ENCODE data around the gene GSTK1. TPM values are rescaled to one million over a fixed set of nuclear protein-coding genes. Genes with fewer than 3 reads are reported as not detected.
"Not testable (repeated sequence)": the region's sequence is repeated elsewhere in the genome, so short reads cannot be mapped to it uniquely, and the experiment has no call there.

GSTK1 gene
- total RNA-seq, 1 donor from 2014 or later, result 61.6 TPM

- H3K4me1 ChIP-seq (ENCODE audit: control insufficient read depth in 3 of 3, insufficient read depth in 3 of 3, low read length in 3 of 3), result peaks cover 10 to 21% (median 13%) of the 10 kb centered on the region in 3 donors
- not testable (repeated sequence) for H3K27me3 ChIP-seq (ENCODE audit: control insufficient read depth in 3 of 3, insufficient read depth in 3 of 3, low read length in 3 of 3); H3K9me3 ChIP-seq (ENCODE audit: control insufficient read depth in 3 of 3, low read length in 3 of 3)
- H3K4me3 ChIP-seq (ENCODE audit: low read length in 3 of 3), result peak overlapping the region; percentile 94 to 98 (median 95)
- peaks cover 24 to 39% (median 24%) of the 10 kb centered on the region in 3 donors for H3K36me3 ChIP-seq (ENCODE audit: control insufficient read depth in 3 of 3, insufficient read depth in 3 of 3, low read length in 3 of 3)
- H3K9ac ChIP-seq (ENCODE audit: low read depth in 1 of 3, low read length in 3 of 3), result peak overlapping the region; percentile 91 to 96 (median 95)
- H3K27ac ChIP-seq (ENCODE audit: low read depth, low read length), result peak overlapping the region; percentile 84
These were observed 941 bp downstream of the GSTK1 start for GRCh38 chr7:143264196-143264568.

GRCh38 chr7:143265017-143265693, 1.9 kb downstream of the GSTK1 start:
- Histone ChIP-seq H3K9ac (ENCODE audit: low read depth in 1 of 3, low read length in 3 of 3) (no peak overlapping the region), H3K27me3 (ENCODE audit: control insufficient read depth in 3 of 3, insufficient read depth in 3 of 3, low read length in 3 of 3) (no peaks in the 10 kb centered on the region), H3K36me3 (ENCODE audit: control insufficient read depth in 3 of 3, insufficient read depth in 3 of 3, low read length in 3 of 3) (peaks cover 28 to 47% (median 31%) of the 10 kb centered on the region in 3 donors), H3K4me3 (ENCODE audit: low read length in 3 of 3) (peak overlapping the region; percentile 49 to 95 (median 56)), H3K4me1 (ENCODE audit: control insufficient read depth in 3 of 3, insufficient read depth in 3 of 3, low read length in 3 of 3) (peaks cover 10 to 21% (median 13%) of the 10 kb centered on the region in 3 donors), H3K27ac (ENCODE audit: low read depth, low read length) (peak overlapping the region; percentile 84), H3K9me3 (ENCODE audit: control insufficient read depth in 3 of 3, low read length in 3 of 3) (no peaks in the 10 kb centered on the region)

GRCh38 chr7:143269251-143269650, 6.0 kb downstream of the GSTK1 start:
- H3K4me3 ChIP-seq (ENCODE audit: low read length in 3 of 3), result no peak overlapping the region
- H3K9me3 ChIP-seq (ENCODE audit: control insufficient read depth in 3 of 3, low read length in 3 of 3), result no peaks in the 10 kb centered on the region
- H3K36me3 ChIP-seq (ENCODE audit: control insufficient read depth in 3 of 3, insufficient read depth in 3 of 3, low read length in 3 of 3), result peaks cover 28 to 47% (median 31%) of the 10 kb centered on the region in 3 donors
- H3K4me1 ChIP-seq (ENCODE audit: control insufficient read depth in 3 of 3, insufficient read depth in 3 of 3, low read length in 3 of 3), result peaks cover 6 to 11% (median 9%) of the 10 kb centered on the region in 3 donors
- H3K27ac ChIP-seq (ENCODE audit: low read depth, low read length), result no peak overlapping the region
- no peaks in the 10 kb centered on the region for H3K27me3 ChIP-seq (ENCODE audit: control insufficient read depth in 3 of 3, insufficient read depth in 3 of 3, low read length in 3 of 3)
- no peak overlapping the region for H3K9ac ChIP-seq (ENCODE audit: low read depth in 1 of 3, low read length in 3 of 3)

- H3K4me1 ChIP-seq (ENCODE audit: control insufficient read depth in 3 of 3, insufficient read depth in 3 of 3, low read length in 3 of 3), result no peaks in the 10 kb centered on the region
- H3K9ac ChIP-seq (ENCODE audit: low read depth in 1 of 3, low read length in 3 of 3), result no peak overlapping the region
- H3K4me3 ChIP-seq (ENCODE audit: low read length in 3 of 3), result no peak overlapping the region
- no peak overlapping the region for H3K27ac ChIP-seq (ENCODE audit: low read depth, low read length)
- no peaks in the 10 kb centered on the region for H3K9me3 ChIP-seq (ENCODE audit: control insufficient read depth in 3 of 3, low read length in 3 of 3)
- H3K27me3 ChIP-seq (ENCODE audit: control insufficient read depth in 3 of 3, insufficient read depth in 3 of 3, low read length in 3 of 3), result no peaks in the 10 kb centered on the region
- H3K36me3 ChIP-seq (ENCODE audit: control insufficient read depth in 3 of 3, insufficient read depth in 3 of 3, low read length in 3 of 3), result peaks cover 24 to 34% (median 31%) of the 10 kb centered on the region in 3 donors
These were observed 8.0 kb downstream of the GSTK1 start for GRCh38 chr7:143271240-143271639.

GRCh38 chr7:143272871-143273270, 9.6 kb downstream of the GSTK1 start:
- H3K4me3 ChIP-seq (ENCODE audit: low read length in 3 of 3), result no peak overlapping the region
- peaks cover 15 to 20% (median 18%) of the 10 kb centered on the region in 3 donors for H3K36me3 ChIP-seq (ENCODE audit: control insufficient read depth in 3 of 3, insufficient read depth in 3 of 3, low read length in 3 of 3)
- H3K9me3 ChIP-seq (ENCODE audit: control insufficient read depth in 3 of 3, low read length in 3 of 3), result no peaks in the 10 kb centered on the region
- no peak overlapping the region for H3K9ac ChIP-seq (ENCODE audit: low read depth in 1 of 3, low read length in 3 of 3)
- H3K4me1 ChIP-seq (ENCODE audit: control insufficient read depth in 3 of 3, insufficient read depth in 3 of 3, low read length in 3 of 3), result no peaks in the 10 kb centered on the region
- no peak overlapping the region for H3K27ac ChIP-seq (ENCODE audit: low read depth, low read length)
- H3K27me3 ChIP-seq (ENCODE audit: control insufficient read depth in 3 of 3, insufficient read depth in 3 of 3, low read length in 3 of 3), result no peaks in the 10 kb centered on the region

DNA sequence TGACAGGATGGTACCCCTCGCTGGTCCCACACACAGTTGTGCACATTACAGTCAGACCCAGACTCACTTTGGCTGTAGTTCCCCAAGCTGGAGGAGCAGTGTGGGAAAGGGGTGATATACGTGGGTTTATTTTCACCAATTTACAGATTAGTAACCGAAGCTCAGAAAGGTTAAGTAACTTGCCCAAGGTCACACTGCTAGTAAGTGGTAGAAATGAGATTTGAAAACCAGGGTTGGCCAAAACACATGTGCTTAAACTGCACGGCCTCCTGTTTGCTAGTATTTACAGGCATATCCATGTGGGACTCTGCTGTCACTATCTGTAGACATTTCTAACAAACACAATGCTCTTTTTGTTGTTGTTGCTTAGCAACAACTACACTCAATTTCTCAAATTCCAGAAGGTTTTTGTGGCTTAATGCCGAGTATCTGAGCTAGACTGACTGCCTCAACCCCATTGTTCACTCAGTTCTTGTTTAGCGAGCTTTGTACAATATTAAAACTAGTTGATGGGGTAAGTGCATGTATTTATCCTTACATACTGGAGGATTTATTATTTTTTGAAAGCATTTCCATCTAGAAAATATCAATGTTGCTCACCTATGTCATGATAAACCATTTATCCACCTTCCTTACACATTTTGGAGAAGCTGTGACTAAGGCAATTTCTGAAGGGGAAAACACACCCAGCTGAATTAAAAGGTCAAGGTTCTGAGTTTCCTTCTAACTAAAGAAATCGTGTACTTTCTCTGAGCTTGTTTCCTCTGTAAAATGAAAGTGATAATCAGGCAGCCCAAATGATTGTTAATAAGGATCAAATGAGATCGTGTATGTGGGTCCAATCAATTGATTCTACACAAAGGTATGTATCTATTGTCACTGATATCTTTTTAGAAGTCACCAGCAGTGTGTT, 16.2 kb downstream of the GSTK1 start:
- H3K4me3 ChIP-seq (ENCODE audit: low read length in 3 of 3), result no peak overlapping the region

DNA sequence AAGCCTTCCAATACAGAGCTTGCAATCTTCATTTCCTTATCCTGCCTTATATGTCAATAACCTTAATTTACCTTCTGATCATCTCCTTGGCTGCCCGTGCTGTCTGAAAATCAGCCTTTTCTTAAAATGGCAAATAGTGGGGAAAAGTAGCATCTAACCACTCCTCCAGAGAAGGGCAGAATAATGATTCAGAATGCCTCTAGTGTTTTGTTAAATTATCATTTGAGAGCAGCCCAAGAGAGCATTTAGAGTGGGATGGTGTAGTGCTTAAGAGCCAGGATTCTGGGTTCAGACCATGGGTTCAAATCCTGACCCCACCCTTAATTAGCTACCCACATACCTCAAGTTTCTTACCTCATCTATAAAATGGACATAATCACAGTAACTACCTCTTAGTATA, 16.9 kb downstream of the GSTK1 start:
- Histone ChIP-seq H3K36me3 (ENCODE audit: control insufficient read depth in 3 of 3, insufficient read depth in 3 of 3, low read length in 3 of 3) (no peaks in the 10 kb centered on the region), H3K4me3 (ENCODE audit: low read length in 3 of 3) (no peak overlapping the region), H3K27ac (ENCODE audit: low read depth, low read length) (peak overlapping the region; percentile 3), H3K9me3 (ENCODE audit: control insufficient read depth in 3 of 3, low read length in 3 of 3) (no peaks in the 10 kb centered on the region), H3K27me3 (ENCODE audit: control insufficient read depth in 3 of 3, insufficient read depth in 3 of 3, low read length in 3 of 3) (no peaks in the 10 kb centered on the region), H3K4me1 (ENCODE audit: control insufficient read depth in 3 of 3, insufficient read depth in 3 of 3, low read length in 3 of 3) (peaks cover 7 to 23% (median 7%) of the 10 kb centered on the region in 3 donors), H3K9ac (ENCODE audit: low read depth in 1 of 3, low read length in 3 of 3) (no peak overlapping the region)

More for the DNA sequence above, 16.2 kb downstream of the GSTK1 start:
- peaks cover 7 to 16% (median 7%) of the 10 kb centered on the region in 3 donors for H3K4me1 ChIP-seq (ENCODE audit: control insufficient read depth in 3 of 3, insufficient read depth in 3 of 3, low read length in 3 of 3)
- peak overlapping the region; percentile 3 for H3K27ac ChIP-seq (ENCODE audit: low read depth, low read length)
- no peaks in the 10 kb centered on the region for H3K9me3 ChIP-seq (ENCODE audit: control insufficient read depth in 3 of 3, low read length in 3 of 3)
- H3K36me3 ChIP-seq (ENCODE audit: control insufficient read depth in 3 of 3, insufficient read depth in 3 of 3, low read length in 3 of 3), result no peaks in the 10 kb centered on the region
- no peaks in the 10 kb centered on the region for H3K27me3 ChIP-seq (ENCODE audit: control insufficient read depth in 3 of 3, insufficient read depth in 3 of 3, low read length in 3 of 3)
- no peak overlapping the region for H3K9ac ChIP-seq (ENCODE audit: low read depth in 1 of 3, low read length in 3 of 3)

GRCh38 chr7:143280566-143280965, 17.3 kb downstream of the GSTK1 start:
- Histone ChIP-seq H3K9me3 (ENCODE audit: control insufficient read depth in 3 of 3, low read length in 3 of 3) (no peaks in the 10 kb centered on the region), H3K4me1 (ENCODE audit: control insufficient read depth in 3 of 3, insufficient read depth in 3 of 3, low read length in 3 of 3) (peaks cover 7 to 26% (median 7%) of the 10 kb centered on the region in 3 donors), H3K36me3 (ENCODE audit: control insufficient read depth in 3 of 3, insufficient read depth in 3 of 3, low read length in 3 of 3) (no peaks in the 10 kb centered on the region), H3K4me3 (ENCODE audit: low read length in 3 of 3) (no peak overlapping the region), H3K27ac (ENCODE audit: low read depth, low read length) (no peak overlapping the region), H3K27me3 (ENCODE audit: control insufficient read depth in 3 of 3, insufficient read depth in 3 of 3, low read length in 3 of 3) (no peaks in the 10 kb centered on the region), H3K9ac (ENCODE audit: low read depth in 1 of 3, low read length in 3 of 3) (no peak overlapping the region)

DNA sequence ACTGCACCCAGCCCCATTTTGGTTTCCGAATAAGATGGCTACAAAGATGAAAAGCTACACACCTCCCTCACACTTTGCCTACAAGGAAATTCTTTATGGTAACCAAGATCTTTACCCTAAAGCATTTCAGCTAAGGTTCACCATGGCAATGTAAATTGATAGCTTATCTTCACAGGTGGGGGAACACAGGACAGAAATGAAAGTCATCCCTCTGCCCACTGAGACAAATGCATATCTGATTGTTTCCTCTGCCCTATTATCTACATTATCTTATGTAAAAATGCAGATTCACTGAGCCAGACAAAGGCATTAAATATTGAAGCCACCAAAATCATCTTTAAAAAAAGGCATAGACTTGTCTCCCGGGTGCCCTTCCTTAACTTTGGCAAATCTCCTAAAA, 18.3 kb downstream of the GSTK1 start:
- H3K27ac ChIP-seq (ENCODE audit: low read depth, low read length), result no peak overlapping the region
- H3K36me3 ChIP-seq (ENCODE audit: control insufficient read depth in 3 of 3, insufficient read depth in 3 of 3, low read length in 3 of 3), result no peaks in the 10 kb centered on the region
- no peaks in the 10 kb centered on the region for H3K9me3 ChIP-seq (ENCODE audit: control insufficient read depth in 3 of 3, low read length in 3 of 3)
- H3K4me1 ChIP-seq (ENCODE audit: control insufficient read depth in 3 of 3, insufficient read depth in 3 of 3, low read length in 3 of 3), result peaks cover 7 to 26% (median 7%) of the 10 kb centered on the region in 3 donors
- no peak overlapping the region for H3K9ac ChIP-seq (ENCODE audit: low read depth in 1 of 3, low read length in 3 of 3)
- no peaks in the 10 kb centered on the region for H3K27me3 ChIP-seq (ENCODE audit: control insufficient read depth in 3 of 3, insufficient read depth in 3 of 3, low read length in 3 of 3)
- no peak overlapping the region for H3K4me3 ChIP-seq (ENCODE audit: low read length in 3 of 3)

DNA sequence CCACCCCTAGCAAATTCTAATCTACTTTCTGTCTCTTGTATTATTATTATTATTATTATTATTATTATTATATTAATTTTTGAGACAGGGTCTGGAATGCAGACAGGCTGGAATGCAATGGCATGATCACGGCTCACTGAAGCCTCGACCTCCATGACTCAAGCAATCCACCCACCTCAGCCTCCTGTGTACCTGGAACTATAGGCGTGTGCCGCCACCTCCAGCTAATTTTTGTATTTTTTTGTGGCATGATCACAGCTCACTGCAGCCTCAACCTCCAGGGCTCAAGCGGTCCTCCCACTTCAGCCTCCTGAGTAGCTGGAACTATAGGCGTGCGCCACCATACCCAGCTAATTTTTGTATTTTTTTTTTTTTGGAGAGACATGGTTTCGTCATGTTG, 18.9 kb downstream of the GSTK1 start:
- peaks cover 7 to 26% (median 8%) of the 10 kb centered on the region in 3 donors for H3K4me1 ChIP-seq (ENCODE audit: control insufficient read depth in 3 of 3, insufficient read depth in 3 of 3, low read length in 3 of 3)
- H3K4me3 ChIP-seq (ENCODE audit: low read length in 3 of 3), result no peak overlapping the region
- H3K36me3 ChIP-seq (ENCODE audit: control insufficient read depth in 3 of 3, insufficient read depth in 3 of 3, low read length in 3 of 3), result no peaks in the 10 kb centered on the region
- H3K27me3 ChIP-seq (ENCODE audit: control insufficient read depth in 3 of 3, insufficient read depth in 3 of 3, low read length in 3 of 3), result no peaks in the 10 kb centered on the region
- no peak overlapping the region for H3K9ac ChIP-seq (ENCODE audit: low read depth in 1 of 3, low read length in 3 of 3)
- H3K27ac ChIP-seq (ENCODE audit: low read depth, low read length), result no peak overlapping the region
- no peaks in the 10 kb centered on the region for H3K9me3 ChIP-seq (ENCODE audit: control insufficient read depth in 3 of 3, low read length in 3 of 3)
